Mesenchymal stem cell (in vitro differentiated cells and primary cell): Measurements from ENCODE around the gene TSKS.

ENCODE experiments used
- DNase-seq: peaks from one replicate; pipeline ENCODE4 v3.0.0-alpha.2; 2013
- H2AFZ ChIP-seq: one replicate; pipeline ENCODE4 v1.6.1; 2013; ENCODE audit warnings: low read depth, mild to moderate bottlenecking, control low read depth, inconsistent platforms, low read length, moderate library complexity
- H2AK5ac ChIP-seq: 2 replicates; pipeline ENCODE4 v1.6.1; 2013; ENCODE audit warnings: low read length, moderate library complexity, mild to moderate bottlenecking, inconsistent platforms; ENCODE audit not compliant: severe bottlenecking
- H2BK120ac ChIP-seq: one replicate; pipeline ENCODE4 v1.6.1; 2013; ENCODE audit warnings: low read depth, mild to moderate bottlenecking, inconsistent platforms, low read length, moderate library complexity
- H2BK12ac ChIP-seq, 2 experiments: one replicate each; pipeline ENCODE4 v1.6.1; 2013; ENCODE audit warnings: inconsistent platforms in 2 of 2, low read length in 2 of 2, mild to moderate bottlenecking in 2 of 2, moderate library complexity in 2 of 2, control low read depth in 1 of 2
- H2BK15ac ChIP-seq: one replicate; pipeline ENCODE4 v1.6.1; 2013; ENCODE audit warnings: mild to moderate bottlenecking, low read depth, inconsistent platforms; ENCODE audit not compliant: poor library complexity, severe bottlenecking
- H2BK5ac ChIP-seq: 2 replicates; pipeline ENCODE4 v1.6.1; 2013; ENCODE audit warnings: low read depth, mild to moderate bottlenecking, low read length, control low read depth, inconsistent platforms; ENCODE audit not compliant: poor library complexity, severe bottlenecking
- H3K14ac ChIP-seq, 2 experiments: one replicate each; pipeline ENCODE4 v1.6.1; 2013; ENCODE audit warnings: inconsistent platforms in 2 of 2, low read length in 2 of 2, control low read depth in 1 of 2, mild to moderate bottlenecking in 1 of 2, moderate library complexity in 1 of 2
- H3K18ac ChIP-seq, 2 experiments: one replicate each; pipeline ENCODE4 v1.6.1; 2013; ENCODE audit warnings: inconsistent platforms in 2 of 2, low read length in 2 of 2, control low read depth in 1 of 2, low read depth in 1 of 2, mild to moderate bottlenecking in 1 of 2
- H3K23ac ChIP-seq, 2 experiments: one replicate each; pipeline ENCODE4 v1.6.1; 2013; ENCODE audit warnings: inconsistent platforms in 2 of 2, low read length in 2 of 2, mild to moderate bottlenecking in 2 of 2, moderate library complexity in 2 of 2, control low read depth in 1 of 2
- H3K27ac ChIP-seq: 2 replicates; pipeline ENCODE4 v1.5.1; 2013; ENCODE audit warnings: mild to moderate bottlenecking, moderate library complexity, low read length, control low read depth, inconsistent platforms; ENCODE audit not compliant: poor library complexity, severe bottlenecking
- H3K27me3 ChIP-seq, 2 experiments: 2 replicates each; pipeline versions ENCODE4 v1.6.1 to v1.7.0; 2013; ENCODE audit warnings: low read length in 2 of 2, mild to moderate bottlenecking in 2 of 2, moderate library complexity in 2 of 2, control low read depth in 1 of 2, inconsistent platforms in 1 of 2; ENCODE audit not compliant: control insufficient read depth in 1 of 2, insufficient read depth in 1 of 2
- H3K36me3 ChIP-seq, 2 experiments: 2 replicates each; pipeline versions ENCODE4 v1.6.1 to v1.7.0; 2013; ENCODE audit warnings: low read length in 2 of 2, control low read depth in 1 of 2, inconsistent platforms in 1 of 2, low read depth in 1 of 2, mild to moderate bottlenecking in 1 of 2; ENCODE audit not compliant: insufficient read depth in 2 of 2, control insufficient read depth in 1 of 2
- H3K4ac ChIP-seq, 2 experiments: one replicate each; pipeline ENCODE4 v1.6.1; 2013; ENCODE audit warnings: inconsistent platforms in 2 of 2, low read length in 2 of 2, mild to moderate bottlenecking in 2 of 2, moderate library complexity in 2 of 2, control low read depth in 1 of 2, low read depth in 1 of 2
- H3K4me1 ChIP-seq: 2 replicates; pipeline ENCODE4 v1.6.1; 2013; ENCODE audit warnings: low read depth, low read length, control low read depth; ENCODE audit not compliant: control insufficient read depth, insufficient read depth
- H3K4me2 ChIP-seq: 2 replicates; pipeline ENCODE4 v1.6.1; 2013; ENCODE audit warnings: low read length, mild to moderate bottlenecking, inconsistent platforms; ENCODE audit not compliant: poor library complexity, severe bottlenecking
- H3K4me3 ChIP-seq, 2 experiments: 2 replicates each; pipeline versions ENCODE4 v1.5.1 to v1.7.0; 2013; ENCODE audit warnings: low read length in 2 of 2, mild to moderate bottlenecking in 2 of 2, control low read depth in 1 of 2, low read depth in 1 of 2; ENCODE audit not compliant: insufficient read depth in 1 of 2
- H3K79me1 ChIP-seq: replicated peaks from 2 replicates; pipeline ENCODE4 v1.6.1; 2013; ENCODE audit warnings: mild to moderate bottlenecking, control low read depth, low read length, inconsistent platforms; ENCODE audit not compliant: poor library complexity, severe bottlenecking
- H3K9ac ChIP-seq: 2 replicates; pipeline ENCODE4 v1.7.0; 2013; ENCODE audit warnings: mild to moderate bottlenecking, low read length, moderate library complexity
- H3K9me3 ChIP-seq: 2 replicates; pipeline ENCODE4 v1.7.0; 2013; ENCODE audit warnings: mild to moderate bottlenecking, low read length; ENCODE audit not compliant: control insufficient read depth
- H4K8ac ChIP-seq: one replicate; pipeline ENCODE4 v1.6.1; 2013; ENCODE audit warnings: inconsistent platforms, mild to moderate bottlenecking, low read length, moderate library complexity
- H4K91ac ChIP-seq: one replicate; pipeline ENCODE4 v1.6.1; 2013; ENCODE audit warnings: mild to moderate bottlenecking, low read length, inconsistent platforms
- WGBS: methylation state at CpG from one replicate; pipeline ENCODE4 v1.1.7; 2013; ENCODE audit warnings: mixed read lengths; 5-methylcytosine and 5-hydroxymethylcytosine counted together

The TSKS gene

DNA sequence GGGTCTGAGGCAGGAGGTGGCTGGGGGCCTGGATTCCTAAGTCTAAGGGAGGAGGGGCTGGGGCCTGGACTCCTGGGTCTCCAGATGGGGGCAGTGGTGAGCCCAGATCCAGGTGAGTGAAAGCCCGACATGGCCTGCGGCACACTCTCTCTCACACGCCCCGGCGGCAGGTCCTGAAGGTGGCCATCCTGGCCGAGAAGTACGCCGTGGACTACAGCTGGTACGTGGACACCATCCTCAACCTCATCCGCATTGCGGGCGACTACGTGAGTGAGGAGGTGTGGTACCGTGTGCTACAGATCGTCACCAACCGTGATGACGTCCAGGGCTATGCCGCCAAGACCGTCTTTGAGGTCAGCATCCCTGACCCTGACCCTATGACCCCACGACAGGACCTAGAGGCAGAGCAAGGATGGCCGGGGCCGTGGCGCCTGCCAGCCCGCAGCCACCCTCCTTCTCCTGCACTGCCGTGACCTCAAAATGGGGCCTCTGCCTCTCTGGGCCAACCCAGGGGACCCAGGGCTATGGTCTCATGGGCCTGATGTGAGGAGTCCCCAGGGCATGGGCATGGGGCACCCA lies 36.8 kb upstream of the TSKS start:
- Histone ChIP-seq H3K23ac (no peak overlapping the region), H3K27ac (no peak overlapping the region), H4K8ac (no peak overlapping the region), H2BK15ac (no peak overlapping the region), H3K4ac (no peak overlapping the region), H3K14ac (no peak overlapping the region), H2AFZ (no peak overlapping the region), H3K79me1 (peaks cover 26% of the 10 kb centered on the region), H3K18ac (no peak overlapping the region), H2AK5ac (no peak overlapping the region), H2BK5ac (no peak overlapping the region), H3K27me3 (no peaks in the 10 kb centered on the region), H3K9me3 (no peaks in the 10 kb centered on the region), H2BK12ac (no peak overlapping the region), H2BK120ac (no peak overlapping the region), H3K4me2 (no peak overlapping the region), H4K91ac (no peak overlapping the region), H3K9ac (no peak overlapping the region), H3K4me3 (no peak overlapping the region), H3K4me1 (peaks cover 3% of the 10 kb centered on the region), H3K36me3 (peaks cover 84 to 95% of the 10 kb centered on the region in 2 experiments)
- no peak for DNase-seq
- WGBS, result 96% methylated on average over 25 of the region's 25 CpGs

DNA sequence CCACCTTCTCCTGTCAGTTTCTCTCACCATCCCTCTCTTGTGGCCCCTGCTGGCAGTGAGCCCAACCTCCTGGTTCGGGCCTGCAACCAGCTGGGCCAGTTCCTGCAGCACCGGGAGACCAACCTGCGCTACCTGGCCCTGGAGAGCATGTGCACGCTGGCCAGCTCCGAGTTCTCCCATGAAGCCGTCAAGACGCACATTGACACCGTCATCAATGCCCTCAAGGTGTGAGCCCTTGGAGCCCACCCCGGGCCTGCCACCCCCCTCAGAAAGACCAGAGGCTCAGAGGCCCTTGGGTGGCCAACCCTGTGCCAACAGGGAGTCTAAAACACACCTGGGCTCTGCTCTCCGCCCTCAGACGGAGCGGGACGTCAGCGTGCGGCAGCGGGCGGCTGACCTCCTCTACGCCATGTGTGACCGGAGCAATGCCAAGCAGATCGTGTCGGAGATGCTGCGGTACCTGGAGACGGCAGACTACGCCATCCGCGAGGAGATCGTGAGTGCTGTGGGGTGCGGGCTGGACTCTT lies 36.2 kb upstream of the TSKS start:
- H3K9me3 ChIP-seq, result no peaks in the 10 kb centered on the region
- no peak overlapping the region for H3K23ac ChIP-seq
- H4K91ac ChIP-seq, result no peak overlapping the region
- no peak overlapping the region for H3K4me3 ChIP-seq
- H2AFZ ChIP-seq, result no peak overlapping the region
- H3K4me1 ChIP-seq, result peaks cover 3% of the 10 kb centered on the region
- H2BK5ac ChIP-seq, result no peak overlapping the region
- no peak overlapping the region for H3K9ac ChIP-seq
- H3K27me3 ChIP-seq, result no peaks in the 10 kb centered on the region
- H3K18ac ChIP-seq, result no peak overlapping the region
- H2AK5ac ChIP-seq, result no peak overlapping the region
- no peak overlapping the region for H3K14ac ChIP-seq
- H3K4me2 ChIP-seq, result no peak overlapping the region
- H2BK12ac ChIP-seq, result no peak overlapping the region
- H4K8ac ChIP-seq, result no peak overlapping the region
- no peak for DNase-seq
- H2BK15ac ChIP-seq, result no peak overlapping the region
- H3K79me1 ChIP-seq, result peaks cover 26% of the 10 kb centered on the region
- H2BK120ac ChIP-seq, result no peak overlapping the region
- H3K27ac ChIP-seq, result no peak overlapping the region
- WGBS, result over 99% methylated on average over 28 of the region's 28 CpGs
- H3K36me3 ChIP-seq, result peaks cover 83 to 93% of the 10 kb centered on the region in 2 experiments
- no peak overlapping the region for H3K4ac ChIP-seq

DNA sequence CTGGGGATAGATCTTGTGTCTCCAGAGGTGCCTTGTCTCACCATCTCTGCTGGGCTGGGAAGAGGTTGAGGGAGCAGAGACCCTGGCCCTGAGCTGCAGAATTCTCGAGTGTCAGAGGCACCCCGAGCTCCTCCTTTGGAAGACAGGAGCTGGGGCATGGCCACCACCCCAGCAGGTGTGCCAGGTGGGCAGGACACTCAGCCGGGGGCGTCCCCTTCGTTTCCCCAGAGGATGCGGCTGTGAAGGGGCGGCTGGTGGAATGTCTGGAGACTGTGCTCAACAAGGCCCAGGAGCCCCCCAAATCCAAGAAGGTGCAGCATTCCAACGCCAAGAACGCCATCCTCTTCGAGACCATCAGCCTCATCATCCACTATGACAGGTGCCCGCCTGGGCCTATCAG lies 35.5 kb upstream of the TSKS start:
- 98% methylated on average over 11 of the region's 11 CpGs for WGBS
- Histone ChIP-seq H3K23ac (no peak overlapping the region), H3K27me3 (no peaks in the 10 kb centered on the region), H3K14ac (no peak overlapping the region), H2AK5ac (no peak overlapping the region), H3K4me3 (no peak overlapping the region), H3K79me1 (peaks cover 26% of the 10 kb centered on the region), H3K4me1 (peaks cover 3% of the 10 kb centered on the region), H3K27ac (no peak overlapping the region), H3K9me3 (no peaks in the 10 kb centered on the region), H3K4me2 (no peak overlapping the region), H2AFZ (no peak overlapping the region), H2BK15ac (no peak overlapping the region), H3K36me3 (peaks cover 82 to 91% of the 10 kb centered on the region in 2 experiments), H2BK12ac (no peak overlapping the region), H3K18ac (no peak overlapping the region), H2BK5ac (no peak overlapping the region), H4K8ac (no peak overlapping the region), H3K4ac (no peak overlapping the region), H2BK120ac (no peak overlapping the region), H3K9ac (no peak overlapping the region), H4K91ac (no peak overlapping the region)
- no peak for DNase-seq

DNA sequence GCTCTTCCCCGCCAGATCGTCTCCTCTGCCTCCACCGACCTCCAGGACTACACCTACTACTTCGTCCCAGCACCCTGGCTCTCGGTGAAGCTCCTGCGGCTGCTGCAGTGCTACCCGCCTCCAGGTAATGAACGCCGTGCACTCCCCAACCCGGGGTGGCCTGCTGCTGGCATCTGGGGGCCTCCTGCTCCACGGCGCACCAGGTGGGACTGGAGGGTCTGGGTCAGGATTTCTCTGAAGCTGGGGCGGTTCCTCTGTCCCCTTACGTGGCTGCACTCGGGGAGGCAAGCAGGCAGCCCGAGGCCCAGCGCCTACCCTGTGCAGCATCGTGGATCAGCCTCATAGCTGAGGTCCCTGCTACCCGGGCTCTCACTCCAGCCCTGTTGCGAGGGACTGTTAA lies 32.5 kb upstream of the TSKS start:
- peak overlapping the region; percentile 44 for H2BK15ac ChIP-seq
- H4K8ac ChIP-seq, result no peak overlapping the region
- no peak overlapping the region for H2BK5ac ChIP-seq
- no peak overlapping the region for H4K91ac ChIP-seq
- H3K23ac ChIP-seq, result no peak overlapping the region
- no peak overlapping the region for H3K4ac ChIP-seq
- H3K27ac ChIP-seq, result no peak overlapping the region
- WGBS, result 98% methylated on average over 20 of the region's 20 CpGs
- no peak overlapping the region for H2AFZ ChIP-seq
- H3K36me3 ChIP-seq, result peaks cover 84 to 91% of the 10 kb centered on the region in 2 experiments
- H2BK120ac ChIP-seq, result no peak overlapping the region
- H3K9me3 ChIP-seq, result no peaks in the 10 kb centered on the region
- H3K4me2 ChIP-seq, result no peak overlapping the region
- peaks cover 30% of the 10 kb centered on the region for H3K79me1 ChIP-seq
- H2BK12ac ChIP-seq, result no peak overlapping the region
- H3K27me3 ChIP-seq, result no peaks in the 10 kb centered on the region
- H3K9ac ChIP-seq, result no peak overlapping the region
- no peak overlapping the region for H3K18ac ChIP-seq
- no peak for DNase-seq
- no peak overlapping the region for H3K14ac ChIP-seq
- no peak overlapping the region for H2AK5ac ChIP-seq
- H3K4me3 ChIP-seq, result no peak overlapping the region
- H3K4me1 ChIP-seq, result peaks cover 2% of the 10 kb centered on the region
